NCI-H226 (cell line): ENCODE measurements around the gene NR5A2.

Source experiments
- DNase-seq: peaks from one replicate; pipeline ENCODE4 v3.0.0-alpha.2; 2015

The NR5A2 gene

GRCh38 chr1:200075522-200075921 is 48.0 kb downstream of the NR5A2 start:
- DNase-seq = no peak

DNA sequence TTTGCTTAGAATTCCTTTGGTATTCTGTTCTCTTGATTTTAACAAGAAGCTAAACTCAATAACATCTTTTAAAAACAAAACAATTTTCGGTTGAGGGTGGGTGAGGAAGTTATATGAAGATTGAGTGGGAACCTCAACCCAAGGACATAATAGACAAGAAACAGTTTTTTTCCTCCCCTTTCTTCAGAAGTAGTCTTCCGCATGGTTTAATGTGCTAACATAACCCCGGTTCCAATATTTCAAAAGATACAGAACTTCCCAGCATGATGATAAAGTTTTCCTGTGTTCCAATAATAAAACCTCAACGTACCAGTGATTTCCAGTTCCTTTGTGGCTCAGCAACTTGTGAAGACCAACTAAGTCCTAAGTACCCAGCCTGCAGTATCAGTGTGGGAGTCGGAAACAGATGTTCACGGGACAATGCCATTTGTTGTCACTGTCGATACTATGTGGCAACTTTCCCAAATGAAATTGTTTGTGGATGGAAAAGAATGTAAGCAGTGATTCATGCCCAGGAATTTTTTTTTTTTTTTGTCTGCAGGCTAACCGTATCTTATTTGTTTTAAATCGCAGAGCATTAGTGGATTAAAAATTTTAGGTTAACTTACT is 48.5 kb downstream of the NR5A2 start:
- DNase-seq = peak; percentile 26

DNA sequence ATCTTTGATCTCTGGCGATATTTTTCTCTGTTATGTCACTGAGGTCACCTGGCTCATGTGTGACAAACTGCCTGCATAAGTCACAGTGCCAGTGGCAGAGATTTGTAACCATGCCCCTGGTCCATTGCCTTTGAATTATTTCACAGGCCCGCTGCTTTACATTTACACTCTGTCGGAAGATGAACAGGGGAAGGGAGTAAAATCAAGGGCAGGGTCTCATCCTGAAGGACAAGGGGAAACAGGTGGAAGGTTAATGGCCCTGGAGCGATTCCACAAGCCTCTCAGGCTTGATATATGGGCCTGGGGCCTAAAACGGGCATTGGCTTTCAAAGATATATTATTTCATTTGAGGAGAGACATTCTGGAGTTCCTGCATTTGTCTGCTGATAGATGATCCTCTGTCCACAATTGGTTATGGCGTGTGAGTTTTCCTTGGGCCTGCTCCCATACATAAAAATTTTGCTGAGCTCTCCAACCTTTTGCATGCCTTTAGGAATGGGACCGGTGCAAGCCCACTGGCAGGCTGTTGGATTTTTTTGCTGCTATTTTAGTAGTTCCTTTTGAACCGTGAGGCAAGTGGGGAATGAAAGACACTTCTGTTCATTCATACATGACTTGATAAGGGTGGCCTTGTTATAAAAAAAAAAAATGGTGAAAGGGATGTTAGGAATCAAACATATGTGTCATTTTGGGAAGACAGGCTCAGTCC is 51.9 kb downstream of the NR5A2 start:
- no peak for DNase-seq

DNA sequence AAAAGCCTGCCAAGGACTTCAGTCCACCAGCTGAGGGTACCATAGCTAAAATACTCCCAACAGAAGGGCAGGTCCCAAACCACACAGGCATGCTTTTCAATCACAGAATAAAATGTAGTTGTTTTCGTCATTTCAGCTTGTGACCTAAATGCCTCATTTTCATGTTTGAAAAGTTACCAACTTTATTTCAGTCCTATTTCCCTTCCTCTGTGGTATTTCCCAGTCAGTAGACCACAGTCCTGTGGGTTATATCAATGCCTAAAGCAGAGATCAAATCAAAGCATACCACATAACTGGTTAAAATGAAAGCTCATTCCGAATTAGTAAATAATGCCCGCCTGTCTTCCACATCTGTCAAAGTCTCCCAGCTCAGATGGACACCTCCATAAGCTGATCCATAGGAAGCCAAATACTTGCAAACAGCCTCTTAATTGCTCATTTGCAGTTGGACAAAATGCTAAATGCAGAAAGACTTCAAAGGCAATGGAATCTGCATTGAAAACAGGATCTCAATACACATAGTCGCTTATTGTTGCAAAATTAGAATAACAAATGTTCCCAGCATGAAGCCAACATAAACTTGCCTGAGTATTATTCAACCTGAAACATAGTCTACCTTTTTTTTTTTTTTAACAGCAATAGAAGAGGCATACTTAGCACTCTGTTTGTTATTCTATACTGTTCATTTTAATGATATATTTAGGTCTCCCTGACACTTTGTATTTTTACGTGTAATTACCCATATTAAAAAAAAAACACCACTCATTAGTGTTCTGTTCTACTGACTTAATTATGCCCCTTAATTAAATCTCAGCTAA is 53.9 kb downstream of the NR5A2 start:
- no peak for DNase-seq

GRCh38 chr1:200081969-200082245 is 54.4 kb downstream of the NR5A2 start:
- no peak for DNase-seq

DNA sequence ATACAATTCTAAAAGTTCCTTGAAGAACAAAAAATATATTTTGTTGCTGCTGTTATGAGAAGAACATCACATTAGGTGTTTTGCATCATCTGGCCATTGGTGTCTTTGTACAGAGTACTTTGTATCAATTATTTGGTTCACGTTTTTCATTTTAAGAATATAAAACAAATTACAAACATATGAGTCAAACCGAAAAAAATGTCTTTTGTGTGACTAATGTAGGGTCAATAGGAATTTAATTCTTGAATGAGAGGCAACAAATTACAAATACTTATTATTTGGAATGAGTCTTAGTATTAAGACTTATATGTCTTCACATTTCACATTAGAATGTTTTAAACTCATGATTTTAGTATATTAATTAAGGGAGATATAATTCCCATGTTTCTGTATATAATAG is 54.8 kb downstream of the NR5A2 start:
- no peak for DNase-seq

DNA sequence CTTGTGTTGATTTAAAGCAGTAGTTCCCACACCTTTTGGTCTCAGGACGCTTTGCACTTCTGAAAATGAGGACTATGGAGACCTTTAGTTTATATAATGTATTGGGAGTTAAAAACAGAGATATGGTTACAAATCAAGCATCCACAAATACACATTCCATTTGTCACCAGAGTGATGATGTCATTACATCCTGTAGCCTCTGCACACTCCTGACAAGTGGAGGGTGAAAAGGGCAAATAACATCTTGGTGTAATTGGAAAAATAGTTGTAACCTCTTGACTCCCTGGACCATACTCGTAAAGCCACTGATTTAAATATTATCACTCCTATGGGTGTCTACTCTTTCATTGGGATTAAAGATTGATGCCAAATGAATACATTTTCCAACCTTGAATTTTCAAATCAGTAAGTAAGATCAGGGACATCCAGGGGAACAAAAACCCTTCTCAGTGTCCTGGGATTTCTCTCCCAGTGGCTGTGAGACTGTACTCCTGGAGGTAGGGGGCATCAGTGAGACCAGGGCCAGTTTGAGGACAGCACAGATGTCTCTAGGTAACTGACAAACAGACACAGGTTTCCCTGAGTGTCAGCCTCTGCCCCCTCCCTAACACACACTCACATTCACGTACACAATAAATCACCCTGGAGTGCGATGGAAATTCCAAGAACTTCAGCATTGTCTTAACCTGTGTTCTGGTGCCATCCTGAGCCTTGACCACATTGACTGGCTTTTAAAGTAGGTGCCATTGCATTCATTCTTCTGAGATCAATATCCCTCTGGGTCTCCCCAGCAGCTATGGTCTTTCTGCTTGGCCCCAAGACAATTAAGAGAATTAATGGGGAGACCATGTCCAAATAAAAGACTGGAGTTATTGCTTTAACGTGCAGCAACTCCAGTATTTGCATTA is 63.0 kb downstream of the NR5A2 start:
- no peak for DNase-seq

- no peak for DNase-seq
These were observed 67.6 kb downstream of the NR5A2 start for GRCh38 chr1:200095057-200095577.

- DNase-seq = no peak
These were observed 69.3 kb downstream of the NR5A2 start for GRCh38 chr1:200096774-200097173.

GRCh38 chr1:200099040-200099439 is 71.5 kb downstream of the NR5A2 start:
- no peak for DNase-seq

DNA sequence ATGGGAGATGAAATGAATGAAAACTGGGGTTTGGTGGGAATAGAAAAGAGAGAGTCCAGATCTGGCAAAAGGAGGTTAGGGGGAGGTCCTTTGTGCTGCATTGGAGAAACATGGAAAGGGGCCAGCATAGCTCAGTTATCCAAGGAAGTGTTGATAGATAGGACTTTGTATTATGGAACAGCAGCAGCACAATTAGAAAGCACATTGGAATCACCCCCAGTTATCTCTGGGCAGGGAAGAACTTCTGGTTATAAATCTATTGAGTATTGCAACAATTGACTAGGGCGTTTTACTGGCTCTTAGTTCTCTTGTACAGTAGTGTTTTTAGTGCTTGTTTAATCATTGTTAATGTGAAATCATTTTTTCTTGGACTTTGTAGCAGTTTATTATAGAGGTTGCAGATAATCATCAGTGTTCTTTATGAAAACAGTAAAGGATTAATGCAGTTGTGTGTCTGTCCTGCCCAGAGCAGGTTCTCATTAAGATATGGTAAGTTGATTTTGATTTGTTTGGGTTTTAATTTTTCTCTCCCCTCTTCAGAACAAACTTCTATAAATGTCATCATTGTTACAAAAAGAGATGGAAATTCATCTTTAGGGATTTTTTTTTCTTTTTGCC is 76.6 kb downstream of the NR5A2 start:
- DNase-seq = no peak

- DNase-seq = no peak
These were observed 79.5 kb downstream of the NR5A2 start for GRCh38 chr1:200107004-200107470.

DNA sequence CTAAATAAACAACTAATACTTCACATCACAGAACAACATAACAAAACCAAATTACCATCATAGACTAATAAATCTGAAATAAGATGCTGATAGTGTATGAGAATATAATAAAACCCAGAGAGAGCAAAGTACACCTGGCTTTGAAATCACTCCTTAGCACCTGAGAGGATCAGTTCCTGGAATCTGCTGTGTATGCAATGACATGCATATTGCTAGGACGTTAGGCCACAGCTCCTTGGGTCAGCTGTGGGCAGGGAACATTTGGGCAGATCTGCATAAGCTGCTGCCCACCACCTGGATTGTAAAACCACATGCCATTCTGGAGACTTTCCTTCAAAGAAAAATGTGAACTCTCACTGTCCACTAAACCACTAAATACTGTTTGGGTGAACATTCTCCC is 81.1 kb downstream of the NR5A2 start:
- no peak for DNase-seq

- DNase-seq = no peak
These were observed 84.8 kb downstream of the NR5A2 start for GRCh38 chr1:200112290-200112689.

DNA sequence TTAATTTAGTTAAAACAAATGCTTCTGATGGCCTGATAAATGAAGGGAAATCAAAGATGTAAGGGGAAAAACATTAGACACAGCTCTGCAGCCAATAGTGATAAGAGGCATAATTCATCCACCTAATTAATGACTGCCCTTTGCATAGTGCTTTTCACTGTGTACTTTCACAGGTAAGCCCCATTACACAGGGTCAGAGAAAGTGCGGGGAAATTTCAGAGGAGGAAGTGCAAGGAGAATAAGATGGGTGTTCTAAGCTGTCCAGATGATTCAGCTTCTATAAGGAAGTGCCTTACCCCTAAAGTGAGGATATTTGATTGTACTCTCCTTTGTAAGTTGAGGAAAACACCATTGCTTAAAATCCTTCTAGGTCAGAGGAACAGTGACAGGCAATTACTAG is 88.0 kb downstream of the NR5A2 start:
- DNase-seq = no peak

DNA sequence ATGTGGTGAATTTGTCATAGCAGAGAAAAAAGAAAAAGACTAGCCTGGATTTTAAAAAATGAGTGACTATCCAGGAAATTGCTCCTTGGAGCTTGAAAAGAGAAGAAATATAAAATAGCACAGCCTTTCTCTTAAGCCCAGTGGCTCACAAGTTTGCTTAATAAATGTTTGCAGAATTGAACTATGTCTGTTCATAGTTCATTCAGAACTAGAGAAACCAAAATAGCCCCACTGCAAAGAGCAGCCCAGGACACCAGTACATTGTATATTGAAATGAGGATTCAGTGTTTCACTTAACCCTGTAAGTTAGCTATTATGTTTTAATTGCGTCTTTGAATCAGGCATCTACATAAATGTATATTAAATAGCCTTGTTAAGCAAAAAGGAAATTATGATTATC is 88.8 kb downstream of the NR5A2 start:
- no peak for DNase-seq

DNA sequence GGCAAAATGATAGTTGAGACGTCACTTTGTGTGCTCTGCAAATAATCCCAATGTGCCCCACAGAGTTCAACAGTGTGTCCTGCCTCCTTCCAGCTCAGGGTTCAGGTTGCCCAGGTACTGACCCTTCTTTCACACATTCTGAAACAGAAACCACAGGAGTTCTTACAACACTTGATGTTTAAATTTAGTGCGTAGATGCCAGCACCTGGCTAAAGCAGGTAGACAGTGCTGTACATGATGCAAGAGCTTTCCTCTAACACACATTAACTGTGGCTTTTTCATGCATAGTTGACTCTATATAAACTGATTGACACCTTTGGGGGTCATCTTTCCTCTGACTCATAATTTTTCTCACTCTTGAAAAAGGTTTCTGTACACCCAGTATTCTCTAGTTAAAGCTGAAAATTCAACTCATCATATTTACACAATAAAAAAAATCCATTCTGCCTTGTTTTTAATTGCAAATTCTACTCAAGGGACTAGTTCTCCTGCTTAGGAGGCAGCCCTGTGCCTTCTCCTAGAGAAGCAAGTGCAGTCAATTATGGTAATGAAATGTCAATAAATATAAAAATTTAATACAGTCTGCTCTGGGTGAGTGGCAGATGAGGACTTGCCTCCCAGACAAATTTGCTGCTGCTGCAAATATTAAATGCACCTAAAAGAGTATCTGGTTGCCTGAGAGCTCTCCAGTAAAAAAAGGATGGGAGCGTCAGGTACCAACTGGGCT is 91.4 kb downstream of the NR5A2 start:
- no peak for DNase-seq

DNA sequence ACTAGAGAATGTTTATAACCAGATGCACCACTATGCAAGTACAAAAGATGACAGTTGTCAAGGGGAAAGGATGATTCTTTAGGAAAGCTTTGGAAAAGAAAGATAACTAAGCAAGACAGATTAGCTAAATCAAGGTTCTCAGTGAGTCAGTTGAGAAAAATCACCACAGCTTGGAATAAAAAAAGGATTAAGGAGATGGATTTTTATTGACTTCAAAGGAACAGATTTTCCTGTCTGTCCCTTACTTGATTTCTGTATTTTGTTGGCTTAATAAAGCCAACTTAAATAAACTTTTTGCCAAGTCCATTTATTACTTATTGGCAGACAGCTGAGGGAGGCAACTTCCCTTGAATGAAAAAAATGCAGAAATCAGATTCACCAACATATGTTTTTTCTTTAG is 93.9 kb downstream of the NR5A2 start:
- no peak for DNase-seq

- DNase-seq = no peak
These were observed 96.8 kb downstream of the NR5A2 start for GRCh38 chr1:200124309-200124708.

GRCh38 chr1:200128081-200128480 is 100.6 kb downstream of the NR5A2 start:
- no peak for DNase-seq
